HepG2 (cell line): Measurements from ENCODE around the gene PDILT. TPM values are rescaled to one million over a fixed set of nuclear protein-coding genes. Genes with fewer than 3 reads are reported as not detected.

Source experiments
- GABPB1 ChIP-seq: IDR thresholded peaks from 2 replicates; pipeline ENCODE4 v1.6.1; 2016; ENCODE audit warnings: mild to moderate bottlenecking, missing genetic modification reagents, moderate library complexity, missing compliant biosample characterization
- GATAD2A ChIP-seq: IDR thresholded peaks from 2 replicates; pipeline ENCODE4 v1.6.1; 2016
- GTF3A ChIP-seq: sonication (generic); formaldehyde crosslinking; conservative IDR thresholded peaks from 2 replicates; pipeline ENCODE4 v1.4.0; 2020; ENCODE audit warnings: mild to moderate bottlenecking, missing genetic modification reagents
- JUND ChIP-seq: sonication (generic); formaldehyde crosslinking; IDR thresholded peaks from 2 replicates; pipeline ENCODE4 v1.8.0; 2022; ENCODE audit warnings: mild to moderate bottlenecking, missing genetic modification reagents
- MTF2 ChIP-seq: sonication (generic); formaldehyde crosslinking; IDR thresholded peaks from 2 replicates; pipeline ENCODE4 v1.5.0; 2020; ENCODE audit warnings: missing genetic modification reagents, borderline replicate concordance
- PHF5A ChIP-seq: IDR thresholded peaks from one replicate; pipeline ENCODE4 v1.6.1; 2018; ENCODE audit warnings: low read depth, missing genetic modification reagents; ENCODE audit not compliant: unreplicated experiment
- RAD21 ChIP-seq: fragments of 450-650 bp; formaldehyde crosslinking; IDR thresholded peaks from 2 replicates; pipeline ENCODE4 v1.5.0; 2020; ENCODE audit warnings: mild to moderate bottlenecking
- SP4 ChIP-seq: sonication (generic); formaldehyde crosslinking; IDR thresholded peaks from 2 replicates; pipeline ENCODE4 v1.8.1; 2023; ENCODE audit warnings: mild to moderate bottlenecking, missing genetic modification reagents
- ZBTB20 ChIP-seq: sonication (generic); formaldehyde crosslinking; IDR thresholded peaks from 2 replicates; pipeline ENCODE4 v1.8.1; 2023; ENCODE audit warnings: missing genetic modification reagents, low read depth, mild to moderate bottlenecking, borderline replicate concordance
- ZC3H4 ChIP-seq: sonication (generic); formaldehyde crosslinking; IDR thresholded peaks from 2 replicates; pipeline ENCODE4 v1.4.0; 2020; ENCODE audit warnings: missing genetic modification reagents, borderline replicate concordance
- ZNF10 ChIP-seq: sonication (generic); formaldehyde crosslinking; IDR thresholded peaks from 2 replicates; pipeline ENCODE4 v1.4.0; 2020; ENCODE audit warnings: mild to moderate bottlenecking, low read depth, missing genetic modification reagents, borderline replicate concordance
- ZNF207 ChIP-seq: fragments of 450-650 bp; IDR thresholded peaks from 2 replicates; pipeline ENCODE4 v1.6.1; 2016; ENCODE audit warnings: antibody characterized with exemption, borderline replicate concordance
- ZNF589 ChIP-seq: sonication (generic); formaldehyde crosslinking; conservative IDR thresholded peaks from 2 replicates; pipeline ENCODE4 v1.8.0; 2022; ENCODE audit warnings: mild to moderate bottlenecking, moderate library complexity, missing genetic modification reagents
- ZNF629 ChIP-seq: sonication (generic); formaldehyde crosslinking; conservative IDR thresholded peaks from 2 replicates; pipeline ENCODE4 v1.5.0; 2020; ENCODE audit warnings: missing genetic modification reagents
- polyA plus RNA-seq, 8 experiments: library from polyadenylated mRNA; depleted of rRNA in 3 of 8; stranded (reverse) in 7 of 8; unstranded in 1 of 8; fragments of >200 nt; fragmentation: Illumina TruSeq in 4 of 8; extraction: Trizol in 4 of 8; gene quantifications; 2 replicates each; pipeline versions ENCODE4 v1.2.1 to v1.2.3, GENCODE V29; 2011 to 2016; ENCODE audit warnings: low read depth in 4 of 8, missing spikeins in 1 of 8, mixed read lengths in 1 of 8; ENCODE audit not compliant: insufficient read depth in 1 of 8
- total RNA-seq, 5 experiments: library from RNA; depleted of rRNA; stranded (reverse); fragments of >200 nt; fragmentation: Illumina TruSeq; extraction: Trizol; gene quantifications; 2 replicates each; pipeline ENCODE4 v1.2.3, GENCODE V29; 2016; ENCODE audit warnings: low read depth in 1 of 5
- TF ChIP-seq, protein P1 (sequence below): sonication (generic); formaldehyde crosslinking; IDR thresholded peaks from 2 replicates; pipeline ENCODE4 v1.5.0; 2020; ENCODE audit warnings: missing genetic modification reagents
- TF ChIP-seq, protein P2 (sequence below): sonication (generic); IDR thresholded peaks from 2 replicates; pipeline ENCODE4 v1.6.1; 2016; ENCODE audit warnings: low read depth, borderline replicate concordance
- TF ChIP-seq, protein P3 (sequence below): sonication (generic); formaldehyde crosslinking; IDR thresholded peaks from 2 replicates; pipeline ENCODE4 v1.5.0; 2020; ENCODE audit warnings: missing genetic modification reagents
- TF ChIP-seq, protein P4 (sequence below): sonication (generic); formaldehyde crosslinking; IDR thresholded peaks from 2 replicates; pipeline ENCODE4 v1.8.0; 2022; ENCODE audit warnings: mild to moderate bottlenecking, missing genetic modification reagents; ENCODE audit not compliant: insufficient replicate concordance
- TF ChIP-seq, protein P5 (sequence below): IDR thresholded peaks from 2 replicates; pipeline ENCODE4 v1.6.1; 2016; ENCODE audit warnings: missing compliant biosample characterization, missing genetic modification reagents, borderline replicate concordance
- TF ChIP-seq, protein P6 (sequence below): sonication (generic); formaldehyde crosslinking; IDR thresholded peaks from 2 replicates; pipeline ENCODE4 v1.5.0; 2020; ENCODE audit warnings: mild to moderate bottlenecking, missing genetic modification reagents

PDILT gene
- total and polyA plus RNA-seq, 2 of the 13 experiments (the other 11 are each of a cell fraction or from before 2014, with no cell fraction given) = not detected

DNA sequence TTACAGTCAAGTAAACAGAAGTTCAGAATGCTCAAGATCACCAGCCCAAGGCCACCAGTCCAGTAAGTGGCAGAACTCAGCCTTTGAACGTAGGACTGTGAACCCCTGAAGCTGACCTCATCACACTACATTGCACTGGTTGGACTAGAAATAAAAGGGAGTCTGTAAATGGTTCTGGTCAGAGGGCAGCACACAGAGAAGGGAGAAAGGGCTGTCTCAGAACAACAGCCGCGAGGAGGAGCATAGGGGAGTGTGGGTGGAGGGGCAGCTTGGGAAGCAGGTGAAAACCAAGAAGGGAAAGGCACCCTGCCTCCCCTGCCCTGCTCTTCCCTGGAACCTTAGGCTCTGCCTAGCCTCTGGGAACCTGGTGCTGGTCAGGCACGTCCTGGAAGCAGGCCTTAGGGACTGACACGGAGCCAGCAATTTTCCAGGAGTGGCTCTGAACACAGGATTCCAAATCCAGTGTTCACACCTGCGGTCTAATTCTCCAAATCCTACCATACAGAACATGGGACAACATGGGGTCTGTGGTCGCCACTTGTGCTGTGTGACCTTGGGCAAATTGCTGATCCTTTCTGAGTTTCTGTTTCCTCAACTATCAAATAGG, 7.0 kb downstream of the PDILT start (continued):
- TF ChIP-seq ZNF589 (CRISPR knock-in tag) (no peak), GABPB1 (CRISPR knock-in tag) (no peak), SP4 (CRISPR knock-in tag) (no peak), GTF3A (CRISPR knock-in tag) (no peak), ZC3H4 (CRISPR knock-in tag) (no peak), JUND (CRISPR knock-in tag) (no peak), ZNF207 (no peak), ZNF10 (CRISPR knock-in tag) (no peak), ZNF629 (CRISPR knock-in tag) (peak; percentile 82), ZBTB20 (CRISPR knock-in tag) (peak; percentile 67; the same call in 1 of the 2 replicates), GATAD2A (CRISPR knock-in tag) (peak; percentile 82), PHF5A (CRISPR knock-in tag) (peak; percentile 39), MTF2 (CRISPR knock-in tag) (no peak), RAD21 (CRISPR knock-in tag) (no peak)
- TF ChIP-seq, protein P1, sequence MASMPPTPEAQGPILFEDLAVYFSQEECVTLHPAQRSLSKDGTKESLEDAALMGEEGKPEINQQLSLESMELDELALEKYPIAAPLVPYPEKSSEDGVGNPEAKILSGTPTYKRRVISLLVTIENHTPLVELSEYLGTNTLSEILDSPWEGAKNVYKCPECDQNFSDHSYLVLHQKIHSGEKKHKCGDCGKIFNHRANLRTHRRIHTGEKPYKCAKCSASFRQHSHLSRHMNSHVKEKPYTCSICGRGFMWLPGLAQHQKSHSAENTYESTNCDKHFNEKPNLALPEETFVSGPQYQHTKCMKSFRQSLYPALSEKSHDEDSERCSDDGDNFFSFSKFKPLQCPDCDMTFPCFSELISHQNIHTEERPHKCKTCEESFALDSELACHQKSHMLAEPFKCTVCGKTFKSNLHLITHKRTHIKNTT (CRISPR knock-in tag) = no peak
- TF ChIP-seq, protein P2, sequence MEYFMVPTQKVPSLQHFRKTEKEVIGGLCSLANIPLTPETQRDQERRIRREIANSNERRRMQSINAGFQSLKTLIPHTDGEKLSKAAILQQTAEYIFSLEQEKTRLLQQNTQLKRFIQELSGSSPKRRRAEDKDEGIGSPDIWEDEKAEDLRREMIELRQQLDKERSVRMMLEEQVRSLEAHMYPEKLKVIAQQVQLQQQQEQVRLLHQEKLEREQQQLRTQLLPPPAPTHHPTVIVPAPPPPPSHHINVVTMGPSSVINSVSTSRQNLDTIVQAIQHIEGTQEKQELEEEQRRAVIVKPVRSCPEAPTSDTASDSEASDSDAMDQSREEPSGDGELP = no peak
- TF ChIP-seq, protein P3, sequence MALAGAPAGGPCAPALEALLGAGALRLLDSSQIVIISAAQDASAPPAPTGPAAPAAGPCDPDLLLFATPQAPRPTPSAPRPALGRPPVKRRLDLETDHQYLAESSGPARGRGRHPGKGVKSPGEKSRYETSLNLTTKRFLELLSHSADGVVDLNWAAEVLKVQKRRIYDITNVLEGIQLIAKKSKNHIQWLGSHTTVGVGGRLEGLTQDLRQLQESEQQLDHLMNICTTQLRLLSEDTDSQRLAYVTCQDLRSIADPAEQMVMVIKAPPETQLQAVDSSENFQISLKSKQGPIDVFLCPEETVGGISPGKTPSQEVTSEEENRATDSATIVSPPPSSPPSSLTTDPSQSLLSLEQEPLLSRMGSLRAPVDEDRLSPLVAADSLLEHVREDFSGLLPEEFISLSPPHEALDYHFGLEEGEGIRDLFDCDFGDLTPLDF = peak; percentile 36; the same call in 1 of the 2 replicates
- TF ChIP-seq, protein P4, sequence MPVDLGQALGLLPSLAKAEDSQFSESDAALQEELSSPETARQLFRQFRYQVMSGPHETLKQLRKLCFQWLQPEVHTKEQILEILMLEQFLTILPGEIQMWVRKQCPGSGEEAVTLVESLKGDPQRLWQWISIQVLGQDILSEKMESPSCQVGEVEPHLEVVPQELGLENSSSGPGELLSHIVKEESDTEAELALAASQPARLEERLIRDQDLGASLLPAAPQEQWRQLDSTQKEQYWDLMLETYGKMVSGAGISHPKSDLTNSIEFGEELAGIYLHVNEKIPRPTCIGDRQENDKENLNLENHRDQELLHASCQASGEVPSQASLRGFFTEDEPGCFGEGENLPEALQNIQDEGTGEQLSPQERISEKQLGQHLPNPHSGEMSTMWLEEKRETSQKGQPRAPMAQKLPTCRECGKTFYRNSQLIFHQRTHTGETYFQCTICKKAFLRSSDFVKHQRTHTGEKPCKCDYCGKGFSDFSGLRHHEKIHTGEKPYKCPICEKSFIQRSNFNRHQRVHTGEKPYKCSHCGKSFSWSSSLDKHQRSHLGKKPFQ (CRISPR knock-in tag) = no peak
- TF ChIP-seq, protein P5, sequence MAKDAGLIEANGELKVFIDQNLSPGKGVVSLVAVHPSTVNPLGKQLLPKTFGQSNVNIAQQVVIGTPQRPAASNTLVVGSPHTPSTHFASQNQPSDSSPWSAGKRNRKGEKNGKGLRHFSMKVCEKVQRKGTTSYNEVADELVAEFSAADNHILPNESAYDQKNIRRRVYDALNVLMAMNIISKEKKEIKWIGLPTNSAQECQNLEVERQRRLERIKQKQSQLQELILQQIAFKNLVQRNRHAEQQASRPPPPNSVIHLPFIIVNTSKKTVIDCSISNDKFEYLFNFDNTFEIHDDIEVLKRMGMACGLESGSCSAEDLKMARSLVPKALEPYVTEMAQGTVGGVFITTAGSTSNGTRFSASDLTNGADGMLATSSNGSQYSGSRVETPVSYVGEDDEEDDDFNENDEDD (CRISPR knock-in tag) = no peak
- TF ChIP-seq, protein P6, sequence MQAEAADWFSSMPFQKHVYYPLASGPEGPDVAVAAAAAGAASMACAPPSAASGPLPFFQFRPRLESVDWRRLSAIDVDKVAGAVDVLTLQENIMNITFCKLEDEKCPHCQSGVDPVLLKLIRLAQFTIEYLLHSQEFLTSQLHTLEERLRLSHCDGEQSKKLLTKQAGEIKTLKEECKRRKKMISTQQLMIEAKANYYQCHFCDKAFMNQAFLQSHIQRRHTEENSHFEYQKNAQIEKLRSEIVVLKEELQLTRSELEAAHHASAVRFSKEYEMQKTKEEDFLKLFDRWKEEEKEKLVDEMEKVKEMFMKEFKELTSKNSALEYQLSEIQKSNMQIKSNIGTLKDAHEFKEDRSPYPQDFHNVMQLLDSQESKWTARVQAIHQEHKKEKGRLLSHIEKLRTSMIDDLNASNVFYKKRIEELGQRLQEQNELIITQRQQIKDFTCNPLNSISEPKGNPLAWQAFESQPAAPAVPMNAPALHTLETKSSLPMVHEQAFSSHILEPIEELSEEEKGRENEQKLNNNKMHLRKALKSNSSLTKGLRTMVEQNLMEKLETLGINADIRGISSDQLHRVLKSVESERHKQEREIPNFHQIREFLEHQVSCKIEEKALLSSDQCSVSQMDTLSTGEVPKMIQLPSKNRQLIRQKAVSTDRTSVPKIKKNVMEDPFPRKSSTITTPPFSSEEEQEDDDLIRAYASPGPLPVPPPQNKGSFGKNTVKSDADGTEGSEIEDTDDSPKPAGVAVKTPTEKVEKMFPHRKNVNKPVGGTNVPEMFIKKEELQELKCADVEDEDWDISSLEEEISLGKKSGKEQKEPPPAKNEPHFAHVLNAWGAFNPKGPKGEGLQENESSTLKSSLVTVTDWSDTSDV (CRISPR knock-in tag) = no peak
